H9 (cell line): ENCODE data around the gene FRAS1. TPM values are rescaled to one million over a fixed set of nuclear protein-coding genes. Genes with fewer than 3 reads are reported as not detected.
A peak's percentile ranks its signal among the peaks of the same experiment; 100 is the strongest.

Experiments
- DNase-seq: peaks from one replicate; pipeline ENCODE4 v3.0.0-alpha.2; 2017
- H2AFZ ChIP-seq: one replicate; pipeline ENCODE4 v1.6.1; 2013; ENCODE audit warnings: mild to moderate bottlenecking, low read length, control low read depth, moderate library complexity
- H2AK5ac ChIP-seq: 2 replicates; pipeline ENCODE4 v1.6.1; 2013; ENCODE audit warnings: low read length, control low read depth, mixed read lengths; ENCODE audit not compliant: insufficient read length
- H2BK120ac ChIP-seq: one replicate; pipeline ENCODE4 v1.6.1; 2013; ENCODE audit warnings: low read depth, mild to moderate bottlenecking, low read length, control low read depth, inconsistent platforms; ENCODE audit not compliant: poor library complexity, severe bottlenecking
- H2BK12ac ChIP-seq: 2 replicates; pipeline ENCODE4 v1.6.1; 2013; ENCODE audit warnings: low read length, control low read depth, mixed read lengths, low read depth; ENCODE audit not compliant: insufficient read length
- H2BK15ac ChIP-seq: 2 replicates; pipeline ENCODE4 v1.6.1; 2013; ENCODE audit warnings: low read depth, low read length, control low read depth
- H2BK20ac ChIP-seq: one replicate; pipeline ENCODE4 v1.6.1; 2013; ENCODE audit warnings: low read depth, mild to moderate bottlenecking, low read length, control low read depth, inconsistent platforms; ENCODE audit not compliant: poor library complexity, severe bottlenecking
- H2BK5ac ChIP-seq: 2 replicates; pipeline ENCODE4 v1.6.1; 2013; ENCODE audit warnings: low read length, control low read depth, mixed read lengths; ENCODE audit not compliant: insufficient read length
- H3K14ac ChIP-seq: 2 replicates; pipeline ENCODE4 v1.6.1; 2013; ENCODE audit warnings: low read length, control low read depth; ENCODE audit not compliant: insufficient read depth
- H3K18ac ChIP-seq: 2 replicates; pipeline ENCODE4 v1.6.1; 2013; ENCODE audit warnings: low read depth, mild to moderate bottlenecking, mixed read lengths, low read length, control low read depth; ENCODE audit not compliant: insufficient read length
- H3K23ac ChIP-seq: 2 replicates; pipeline ENCODE4 v1.6.1; 2013; ENCODE audit warnings: low read length, control low read depth, mixed read lengths, low read depth; ENCODE audit not compliant: insufficient read length
- H3K23me2 ChIP-seq: 2 replicates; pipeline ENCODE4 v1.6.1; 2013; ENCODE audit warnings: low read depth, mild to moderate bottlenecking, mixed read lengths, low read length, control low read depth; ENCODE audit not compliant: insufficient read length, poor library complexity, severe bottlenecking
- H3K27ac ChIP-seq: 2 replicates; pipeline ENCODE4 v1.5.1; 2013; ENCODE audit warnings: low read length, control low read depth, mixed read lengths, low read depth; ENCODE audit not compliant: insufficient read length
- H3K27me3 ChIP-seq: 2 replicates; pipeline ENCODE4 v1.6.1; 2013; ENCODE audit warnings: low read length, control low read depth, inconsistent platforms; ENCODE audit not compliant: insufficient read depth
- H3K4ac ChIP-seq: 2 replicates; pipeline ENCODE4 v1.6.1; 2013; ENCODE audit warnings: low read depth, mild to moderate bottlenecking, control low read depth, inconsistent platforms, low read length, moderate library complexity
- H3K4me1 ChIP-seq: 2 replicates; pipeline ENCODE4 v1.6.1; 2013; ENCODE audit warnings: low read length, control low read depth, inconsistent platforms; ENCODE audit not compliant: insufficient read depth
- H3K4me2 ChIP-seq: 2 replicates; pipeline ENCODE4 v1.6.1; 2013; ENCODE audit warnings: low read length, control low read depth, mixed read lengths; ENCODE audit not compliant: insufficient read length, insufficient read depth
- H3K56ac ChIP-seq: 2 replicates; pipeline ENCODE4 v1.6.1; 2013; ENCODE audit warnings: low read depth, mild to moderate bottlenecking, mixed read lengths, low read length, control low read depth; ENCODE audit not compliant: insufficient read length
- H3K79me1 ChIP-seq: 2 replicates; pipeline ENCODE4 v1.6.1; 2013; ENCODE audit warnings: low read depth, mild to moderate bottlenecking, moderate library complexity, low read length, control low read depth, inconsistent platforms; ENCODE audit not compliant: insufficient read depth, poor library complexity, severe bottlenecking
- H3K79me2 ChIP-seq: 2 replicates; pipeline ENCODE4 v1.6.1; 2013; ENCODE audit warnings: low read length, control low read depth, inconsistent platforms; ENCODE audit not compliant: insufficient read depth
- H3K9ac ChIP-seq: 2 replicates; pipeline ENCODE4 v1.6.1; 2013; ENCODE audit warnings: low read length, control low read depth, mixed read lengths; ENCODE audit not compliant: insufficient read length; ENCODE audit errors: extremely low read depth
- H3K9me3 ChIP-seq: one replicate; pipeline ENCODE4 v1.6.1; 2013; ENCODE audit warnings: low read depth, low read length, inconsistent platforms; ENCODE audit not compliant: control insufficient read depth
- H3T11ph ChIP-seq: one replicate; pipeline ENCODE4 v1.6.1; 2013; ENCODE audit warnings: mild to moderate bottlenecking, low read length, control low read depth, inconsistent platforms
- H4K20me1 ChIP-seq: one replicate; pipeline ENCODE4 v1.6.1; 2013; ENCODE audit not compliant: control insufficient read depth, insufficient read length, insufficient read depth
- H4K5ac ChIP-seq: 2 replicates; pipeline ENCODE4 v1.6.1; 2013; ENCODE audit warnings: low read depth, mild to moderate bottlenecking, mixed read lengths, low read length, control low read depth; ENCODE audit not compliant: insufficient read length
- H4K8ac ChIP-seq: replicated peaks from 2 replicates; pipeline ENCODE4 v1.6.1; 2013; ENCODE audit warnings: low read length, control low read depth, mixed read lengths, low read depth; ENCODE audit not compliant: insufficient read length
- H4K91ac ChIP-seq: 2 replicates; pipeline ENCODE4 v1.6.1; 2013; ENCODE audit warnings: low read depth, mild to moderate bottlenecking, moderate library complexity, mixed read lengths, low read length, control low read depth; ENCODE audit not compliant: insufficient read length
- H3K27ac Mint-ChIP-seq, 3 experiments: 2 replicates in 2 of 3; 3 replicates in 1 of 3; pipeline ENCODE4 v1.8.0; 2020 to 2021; ENCODE audit warnings: mixed read lengths in 3 of 3, mild to moderate bottlenecking in 1 of 3, moderate library complexity in 1 of 3
- H3K27me3 Mint-ChIP-seq: 2 replicates; pipeline ENCODE4 v1.8.0; 2021; ENCODE audit warnings: low read depth, mild to moderate bottlenecking, moderate library complexity, mixed read lengths
- H3K36me3 Mint-ChIP-seq, 3 experiments: 2 replicates in 2 of 3; 3 replicates in 1 of 3; pipeline ENCODE4 v1.8.0; 2020 to 2021; ENCODE audit warnings: low read depth in 3 of 3, mixed read lengths in 3 of 3; ENCODE audit not compliant: insufficient read depth in 1 of 3
- H3K4me1 Mint-ChIP-seq, 2 experiments: 2 replicates each; pipeline ENCODE4 v1.8.0; 2020; ENCODE audit warnings: mixed read lengths in 2 of 2
- H3K4me3 Mint-ChIP-seq, 2 experiments: 2 replicates in 1 of 2; 3 replicates in 1 of 2; pipeline ENCODE4 v1.8.0; 2020 to 2021; ENCODE audit warnings: mild to moderate bottlenecking in 2 of 2, mixed read lengths in 2 of 2, moderate library complexity in 1 of 2
- H3K9me3 Mint-ChIP-seq, 2 experiments: 2 replicates in 1 of 2; 3 replicates in 1 of 2; pipeline ENCODE4 v1.8.0; 2020; ENCODE audit warnings: mild to moderate bottlenecking in 2 of 2, mixed read lengths in 2 of 2, moderate library complexity in 1 of 2
- CTCF ChIP-seq: fragments of 200-600 bp; sonication (generic); conservative IDR thresholded peaks from 3 replicates; pipeline ENCODE4 v1.8.0; 2021; ENCODE audit warnings: antibody characterized with exemption, mild to moderate bottlenecking
- WGBS: extraction: QIAGEN DNeasy Blood & Tissue Kit; methylation state at CpG from one replicate; pipeline ENCODE4 v1.1.7; 2013; ENCODE audit warnings: missing lambda C conversion rate, low lambda C conversion rate, mixed read lengths; ENCODE audit not compliant: insufficient read length; ENCODE audit errors: extremely low coverage; 5-methylcytosine and 5-hydroxymethylcytosine counted together
- total RNA-seq: library from RNA; stranded (reverse); gene quantifications from 2 replicates; pipeline ENCODE4 v1.2.1, GENCODE V29; 2021

FRAS1 gene
- total RNA-seq, 1 experiment from 2014 or later: 58.5 TPM

GRCh38 chr4:78437608-78438088 is 380.5 kb downstream of the FRAS1 start:
- peak overlapping the region in 2 of 3 experiments; percentile 21 to 48; a peak in 2 of 7 replicates for H3K27ac Mint-ChIP-seq
- Histone ChIP-seq H3K56ac (no peak overlapping the region), H3K27ac (no peak overlapping the region), H2BK12ac (no peak overlapping the region), H2BK5ac (no peak overlapping the region), H3K23ac (no peak overlapping the region), H3K79me2 (no peaks in the 10 kb centered on the region), H2BK15ac (no peak overlapping the region), H3K4me2 (no peak overlapping the region), H3K18ac (no peak overlapping the region), H3K27me3 (no peaks in the 10 kb centered on the region), H3T11ph (no peak overlapping the region), H4K8ac (no peak overlapping the region), H3K4ac (no peak overlapping the region), H3K14ac (no peak overlapping the region), H3K79me1 (no peaks in the 10 kb centered on the region), H3K9me3 (no peaks in the 10 kb centered on the region), H3K4me1 (no peaks in the 10 kb centered on the region; the same call in 1 of the 2 replicates), H3K23me2 (no peaks in the 10 kb centered on the region), H4K5ac (no peak overlapping the region), H2AK5ac (no peak overlapping the region), H2BK20ac (no peak overlapping the region), H2BK120ac (no peak overlapping the region), H4K20me1 (no peaks in the 10 kb centered on the region), H4K91ac (no peak overlapping the region), H3K9ac (no peak overlapping the region), H2AFZ (no peak overlapping the region)
- TF ChIP-seq CTCF: no peak
- no CpG with 5 or more reads among the region's 2 CpGs for WGBS
- H3K27me3 Mint-ChIP-seq: no peaks in the 10 kb centered on the region
- H3K4me3 Mint-ChIP-seq: no peak overlapping the region
- H3K4me1 Mint-ChIP-seq: peaks cover 10 to 12% of the 10 kb centered on the region in 2 experiments
- H3K9me3 Mint-ChIP-seq: no peaks in the 10 kb centered on the region
- H3K36me3 Mint-ChIP-seq: peaks cover 2 to 45% (median 26%) of the 10 kb centered on the region in 3 experiments; a peak in 6 of 7 replicates
- no peak for DNase-seq
